Mesothelial cell of epicardium (in vitro differentiated cells): ENCODE results near the gene RANBP17. TPM values are rescaled to one million over a fixed set of nuclear protein-coding genes. Genes with fewer than 3 reads are reported as not detected.
"Not testable (repeated sequence)": the region's sequence is repeated elsewhere in the genome, so short reads cannot be mapped to it uniquely, and the experiment has no call there.

Source experiments
- DNase-seq, 2 experiments: peaks; one replicate each; pipeline ENCODE4 v3.0.0; 2021; ENCODE audit warnings: low spot score in 2 of 2; ENCODE audit not compliant: unreplicated experiment in 2 of 2
- H3K27ac Mint-ChIP-seq: 2 replicates; pipeline ENCODE4 v1.8.0; 2021; ENCODE audit warnings: mixed read lengths
- H3K27me3 Mint-ChIP-seq: 2 replicates; pipeline ENCODE4 v1.8.0; 2021; ENCODE audit warnings: low read depth, mixed read lengths
- H3K36me3 Mint-ChIP-seq: 2 replicates; pipeline ENCODE4 v1.8.0; 2021; ENCODE audit warnings: mixed read lengths
- H3K4me1 Mint-ChIP-seq: 2 replicates; pipeline ENCODE4 v1.8.0; 2021; ENCODE audit warnings: mixed read lengths
- H3K4me3 Mint-ChIP-seq: 2 replicates; pipeline ENCODE4 v1.8.0; 2021; ENCODE audit warnings: mild to moderate bottlenecking, moderate library complexity, mixed read lengths
- H3K9me3 Mint-ChIP-seq: 2 replicates; pipeline ENCODE4 v1.8.0; 2021; ENCODE audit warnings: mixed read lengths
- total RNA-seq: library from RNA; stranded (reverse); gene quantifications from 3 replicates; pipeline ENCODE4 v1.2.1, GENCODE V29; 2021
- TF ChIP-seq, protein P1 (sequence below): fragments of 200-600 bp; sonication (generic); IDR thresholded peaks from one replicate; pipeline ENCODE4 v1.5.0; 2021; ENCODE audit warnings: antibody characterized with exemption; ENCODE audit not compliant: unreplicated experiment

The RANBP17 gene
- total RNA-seq, 1 donor from 2014 or later: 60.8 TPM

DNA sequence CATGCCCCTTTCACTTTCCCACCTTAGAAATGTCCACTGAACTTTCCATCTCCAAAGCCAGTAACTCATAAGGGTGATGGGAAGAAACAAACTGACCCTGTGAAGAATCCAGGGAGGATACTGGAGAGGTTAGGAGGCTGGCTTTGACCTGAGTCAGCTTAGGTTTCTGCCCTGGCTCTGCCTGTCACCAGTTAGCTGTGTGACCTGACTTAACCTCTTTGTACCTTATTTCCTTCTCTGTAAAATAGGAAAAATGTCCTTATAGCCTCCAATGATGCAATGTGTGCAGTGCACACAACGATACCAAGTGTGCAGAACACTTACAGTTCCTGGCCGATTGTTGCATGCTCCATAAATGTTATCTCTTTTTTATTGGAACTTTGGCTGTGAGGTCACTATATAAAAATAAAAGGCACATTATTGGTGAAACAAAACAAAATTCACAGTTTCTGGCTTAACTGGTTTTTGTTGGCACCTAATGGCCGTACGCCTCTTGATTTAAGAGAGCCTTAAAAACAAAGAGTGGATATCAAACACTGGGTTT is 40.5 kb upstream of the RANBP17 start:
- no peak for DNase-seq
- Mint-ChIP-seq H3K27ac (no peak overlapping the region), H3K4me1 (peaks cover 38% of the 10 kb centered on the region), H3K36me3 (peaks cover 10% of the 10 kb centered on the region), H3K9me3 (peaks cover 17% of the 10 kb centered on the region), H3K4me3 (no peak overlapping the region), H3K27me3 (no peaks in the 10 kb centered on the region)
- TF ChIP-seq, protein P1, sequence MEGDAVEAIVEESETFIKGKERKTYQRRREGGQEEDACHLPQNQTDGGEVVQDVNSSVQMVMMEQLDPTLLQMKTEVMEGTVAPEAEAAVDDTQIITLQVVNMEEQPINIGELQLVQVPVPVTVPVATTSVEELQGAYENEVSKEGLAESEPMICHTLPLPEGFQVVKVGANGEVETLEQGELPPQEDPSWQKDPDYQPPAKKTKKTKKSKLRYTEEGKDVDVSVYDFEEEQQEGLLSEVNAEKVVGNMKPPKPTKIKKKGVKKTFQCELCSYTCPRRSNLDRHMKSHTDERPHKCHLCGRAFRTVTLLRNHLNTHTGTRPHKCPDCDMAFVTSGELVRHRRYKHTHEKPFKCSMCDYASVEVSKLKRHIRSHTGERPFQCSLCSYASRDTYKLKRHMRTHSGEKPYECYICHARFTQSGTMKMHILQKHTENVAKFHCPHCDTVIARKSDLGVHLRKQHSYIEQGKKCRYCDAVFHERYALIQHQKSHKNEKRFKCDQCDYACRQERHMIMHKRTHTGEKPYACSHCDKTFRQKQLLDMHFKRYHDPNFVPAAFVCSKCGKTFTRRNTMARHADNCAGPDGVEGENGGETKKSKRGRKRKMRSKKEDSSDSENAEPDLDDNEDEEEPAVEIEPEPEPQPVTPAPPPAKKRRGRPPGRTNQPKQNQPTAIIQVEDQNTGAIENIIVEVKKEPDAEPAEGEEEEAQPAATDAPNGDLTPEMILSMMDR: no peak

DNA sequence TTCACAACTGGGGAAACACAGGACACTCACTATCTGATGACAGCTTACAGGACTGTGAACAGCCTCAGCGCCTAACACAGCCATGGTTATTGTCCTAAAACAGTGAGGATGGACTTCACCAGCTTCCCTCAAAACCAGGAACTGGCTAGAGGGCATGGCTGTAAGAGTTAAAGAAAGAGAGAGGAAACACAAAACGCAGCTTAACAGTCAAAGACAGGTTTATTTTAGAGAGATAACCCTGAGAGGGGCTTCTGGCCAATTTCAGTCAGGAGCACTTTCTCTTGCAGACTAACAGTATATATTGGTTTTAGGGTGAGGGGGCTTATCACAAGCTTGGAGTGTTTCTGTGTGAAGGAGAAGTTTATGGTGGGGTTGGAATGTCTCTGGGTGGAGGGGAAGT is 35.7 kb upstream of the RANBP17 start:
- Mint-ChIP-seq H3K4me1 (peaks cover 5% of the 10 kb centered on the region), H3K4me3 (no peak overlapping the region), H3K36me3 (peaks cover 8% of the 10 kb centered on the region), H3K27ac (no peak overlapping the region), H3K27me3 (no peaks in the 10 kb centered on the region), H3K9me3 (peaks cover 26% of the 10 kb centered on the region)
- TF ChIP-seq, protein P1: no peak
- no peak for DNase-seq

DNA sequence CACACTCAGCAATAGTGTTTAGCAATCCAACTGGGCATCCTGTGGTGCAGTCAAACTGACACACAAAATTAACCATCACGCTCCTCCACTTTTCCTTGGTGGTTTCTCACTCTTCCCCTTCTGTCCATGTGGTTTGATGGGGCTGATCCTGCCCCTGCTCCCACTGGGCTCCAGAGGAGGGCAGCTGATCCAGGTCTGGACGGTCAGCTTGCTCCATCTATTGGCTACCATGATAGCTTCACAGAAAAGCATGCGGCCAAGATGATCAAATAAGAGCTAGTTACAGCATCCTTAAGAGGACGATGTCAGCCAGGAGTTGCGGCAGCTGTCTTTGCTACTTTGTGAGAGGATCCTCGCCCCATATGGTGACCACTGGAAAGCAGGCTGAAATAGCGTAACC is 29.6 kb upstream of the RANBP17 start:
- H3K4me3 Mint-ChIP-seq: no peak overlapping the region
- H3K9me3 Mint-ChIP-seq: peaks cover 11% of the 10 kb centered on the region
- H3K4me1 Mint-ChIP-seq: peaks cover 20% of the 10 kb centered on the region
- TF ChIP-seq, protein P1: no peak
- H3K36me3 Mint-ChIP-seq: no peaks in the 10 kb centered on the region
- H3K27me3 Mint-ChIP-seq: no peaks in the 10 kb centered on the region
- H3K27ac Mint-ChIP-seq: no peak overlapping the region
- DNase-seq: no peak

DNA sequence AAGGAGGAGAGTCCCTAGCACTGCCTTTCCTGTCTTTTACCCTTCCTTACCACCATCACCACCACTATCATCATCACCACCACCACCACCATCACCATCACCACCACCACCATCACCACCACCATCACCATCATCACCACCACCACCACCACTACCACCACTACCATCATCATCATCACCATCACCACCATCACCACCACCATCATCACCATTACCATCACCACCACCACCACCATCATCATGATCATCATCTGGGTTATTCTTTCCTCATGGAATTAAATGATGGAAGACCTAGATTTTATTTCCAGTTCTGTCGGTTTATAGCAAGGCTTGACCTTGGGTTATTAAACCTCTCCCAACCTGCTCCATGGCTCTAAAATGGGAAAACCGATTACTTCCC is 27.8 kb upstream of the RANBP17 start:
- not testable (repeated sequence) for H3K27ac Mint-ChIP-seq, H3K9me3 Mint-ChIP-seq, H3K27me3 Mint-ChIP-seq, H3K4me3 Mint-ChIP-seq, H3K36me3 Mint-ChIP-seq, DNase-seq
- peaks cover 21% of the 10 kb centered on the region for H3K4me1 Mint-ChIP-seq

DNA sequence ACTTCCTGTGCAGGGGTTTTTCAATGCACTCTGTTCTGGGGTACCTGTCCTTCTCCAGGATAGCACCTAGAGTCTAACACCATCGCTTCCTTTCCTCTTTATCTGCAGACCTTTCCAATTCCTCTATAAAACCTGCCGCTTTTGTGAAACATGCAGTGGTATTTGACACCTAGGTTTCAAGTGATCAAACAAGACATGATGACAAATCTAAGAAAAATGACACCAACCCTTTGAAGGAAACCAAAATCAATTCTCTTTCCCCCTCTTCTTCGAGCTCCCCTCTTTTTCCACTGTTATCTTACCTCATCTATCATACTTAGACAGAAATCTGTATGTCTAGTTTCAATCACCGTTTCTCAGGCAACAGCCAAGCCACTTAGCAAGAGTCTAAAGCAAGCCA is 25.6 kb upstream of the RANBP17 start:
- Mint-ChIP-seq H3K27me3 (no peaks in the 10 kb centered on the region), H3K4me3 (no peak overlapping the region), H3K4me1 (peaks cover 21% of the 10 kb centered on the region), H3K27ac (no peak overlapping the region), H3K36me3 (no peaks in the 10 kb centered on the region), H3K9me3 (peaks cover 8% of the 10 kb centered on the region)
- TF ChIP-seq, protein P1: no peak
- no peak for DNase-seq

DNA sequence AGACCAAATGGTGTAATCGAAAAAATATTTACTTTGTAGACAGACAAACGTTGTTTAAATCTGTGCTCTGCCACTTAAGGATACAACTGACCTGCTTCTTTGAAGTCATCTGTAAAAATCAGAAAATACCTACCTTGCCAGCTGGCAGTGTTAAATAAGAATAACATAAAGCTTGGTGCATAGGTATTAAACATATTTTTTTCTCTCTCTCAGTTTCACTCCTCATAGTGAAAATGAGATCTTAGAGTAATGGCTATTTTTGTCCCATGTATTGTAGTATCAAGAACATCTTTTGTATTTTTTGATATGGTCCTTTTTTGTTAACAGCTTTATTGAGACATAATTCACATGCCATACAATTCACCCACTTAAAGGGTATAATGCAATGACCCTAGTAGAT is 17.9 kb upstream of the RANBP17 start:
- H3K27ac Mint-ChIP-seq: no peak overlapping the region
- TF ChIP-seq, protein P1: no peak
- DNase-seq: no peak
- no peaks in the 10 kb centered on the region for H3K4me1 Mint-ChIP-seq
- H3K27me3 Mint-ChIP-seq: no peaks in the 10 kb centered on the region
- H3K9me3 Mint-ChIP-seq: peaks cover 10% of the 10 kb centered on the region
- no peaks in the 10 kb centered on the region for H3K36me3 Mint-ChIP-seq
- H3K4me3 Mint-ChIP-seq: no peak overlapping the region
